Endothelial cell of umbilical vein (primary cell): ENCODE data around the gene SLF1. TPM values are rescaled to one million over a fixed set of nuclear protein-coding genes. Genes with fewer than 3 reads are reported as not detected.

ENCODE experiments used
- BruUV-seq: library from RNA; stranded (reverse); fragments of 400-500 nt; replicated peaks from 2 replicates; lab custom pipeline; 2021; lab: Mats Ljungman, UMichigan
- CTCF ChIA-PET: fragments of 300-600, 350-600 bp; sonication (Branson Sonifier 250); formaldehyde crosslinking; loops from one replicate; lab custom pipeline; 2021; ENCODE audit warnings: antibody characterized with exemption, inconsistent platforms; lab: Charles Lee
- POLR2A ChIA-PET: fragments of 300-600, 350-600 bp; sonication (Branson Sonifier 250); formaldehyde crosslinking; loops from one replicate; lab custom pipeline; 2021; ENCODE audit warnings: antibody characterized with exemption, inconsistent platforms; lab: Charles Lee
- DNase-seq: peaks from one replicate; pipeline ENCODE4 v3.0.0-alpha.2; 2011; ENCODE audit warnings: low read depth, low spot score
- FAIRE-seq: peaks from 2 replicates; lab custom pipeline; 2011; peaks lifted over from hg19 to GRCh38; lab: Jason Lieb, UNC
- H2AFZ ChIP-seq: 2 replicates; pipeline ENCODE4 v1.6.0; 2012; ENCODE audit warnings: low read depth, low read length, control low read depth, inconsistent platforms
- H3K27ac ChIP-seq: 2 replicates; pipeline ENCODE4 v1.5.1; 2011; ENCODE audit warnings: low read depth, mild to moderate bottlenecking, control low read depth, low read length, moderate library complexity; ENCODE audit not compliant: insufficient read depth
- H3K27me3 ChIP-seq, 2 experiments: 2 replicates each; pipeline versions ENCODE4 v1.6.0 to v1.6.1; 2011; ENCODE audit warnings: low read length in 2 of 2, mixed read lengths in 1 of 2; ENCODE audit not compliant: control insufficient read depth in 2 of 2, insufficient read depth in 2 of 2
- H3K36me3 ChIP-seq, 2 experiments: 2 replicates in 1 of 2; 3 replicates in 1 of 2; pipeline ENCODE4 v1.5.1; 2011; ENCODE audit warnings: low read length in 2 of 2, mild to moderate bottlenecking in 1 of 2, moderate library complexity in 1 of 2; ENCODE audit not compliant: control insufficient read depth in 2 of 2, insufficient read depth in 2 of 2; ENCODE audit errors: extremely low read depth in 1 of 2
- H3K4me1 ChIP-seq: 3 replicates; pipeline ENCODE4 v1.5.1; 2011; ENCODE audit warnings: mild to moderate bottlenecking, low read length; ENCODE audit not compliant: control insufficient read depth, insufficient read depth; ENCODE audit errors: extremely low read depth
- H3K4me2 ChIP-seq: 2 replicates; pipeline ENCODE4 v1.6.1; 2011; ENCODE audit warnings: low read length, control low read depth, mixed read lengths; ENCODE audit not compliant: insufficient read depth
- H3K4me3 ChIP-seq, 3 experiments: fragments of 200-600 bp in 1 of 3; sonication (generic), shearing (Covaris generic) in 1 of 3; replicated peaks in 1 of 3; 2 replicates each; pipeline ENCODE4 v1.5.1; 2011 to 2016; ENCODE audit warnings: control low read depth in 3 of 3, low read length in 3 of 3, mild to moderate bottlenecking in 2 of 3, inconsistent platforms in 1 of 3, low read depth in 1 of 3, moderate library complexity in 1 of 3; ENCODE audit not compliant: insufficient read depth in 1 of 3
- H3K79me2 ChIP-seq: 2 replicates; pipeline ENCODE4 v1.6.0; 2012; ENCODE audit warnings: low read length, inconsistent platforms; ENCODE audit not compliant: control insufficient read depth, insufficient read depth
- H3K9ac ChIP-seq: replicated peaks from 2 replicates; pipeline ENCODE3; 2011; ENCODE audit warnings: low read length, control low read depth; ENCODE audit not compliant: insufficient read depth; ENCODE audit errors: extremely low read depth
- H3K9me1 ChIP-seq: replicated peaks from 3 replicates; pipeline ENCODE4 v1.6.0; 2011; ENCODE audit warnings: mild to moderate bottlenecking, low read length; ENCODE audit not compliant: control insufficient read depth, insufficient read depth; ENCODE audit errors: extremely low read depth
- H3K9me3 ChIP-seq: replicated peaks from 2 replicates; pipeline ENCODE4 v1.5.1; 2012; ENCODE audit warnings: low read length, inconsistent platforms; ENCODE audit not compliant: control insufficient read depth, insufficient read depth
- H4K20me1 ChIP-seq: replicated peaks from 2 replicates; pipeline ENCODE3; 2011; ENCODE audit warnings: mild to moderate bottlenecking, low read length; ENCODE audit not compliant: control insufficient read depth, insufficient read depth; ENCODE audit errors: extremely low read depth
- CTCF ChIP-seq, 2 donors: IDR thresholded peaks; 1 replicate in 1 of 2; 2 replicates in 1 of 2; pipeline ENCODE4 v1.5.1; 2011; ENCODE audit warnings: low read length in 2 of 2, mild to moderate bottlenecking in 2 of 2, moderate library complexity in 2 of 2, control low read depth in 1 of 2, inconsistent platforms in 1 of 2, low read depth in 1 of 2; ENCODE audit not compliant: insufficient read depth in 1 of 2; ENCODE audit errors: extremely low read depth in 1 of 2
- EZH2 ChIP-seq: IDR thresholded peaks from 2 replicates; pipeline ENCODE4 v1.6.1; 2012; ENCODE audit warnings: borderline replicate concordance, low read depth, mild to moderate bottlenecking, moderate library complexity, low read length, inconsistent platforms; ENCODE audit not compliant: severe bottlenecking
- FOS ChIP-seq: IDR thresholded peaks from 2 replicates; pipeline ENCODE4 v1.6.1; 2011; ENCODE audit warnings: mild to moderate bottlenecking, low read length, moderate library complexity, borderline replicate concordance; ENCODE audit not compliant: insufficient read depth
- GATA2 ChIP-seq: IDR thresholded peaks from 2 replicates; pipeline ENCODE4 v1.7.0; 2011; ENCODE audit warnings: low read depth, mild to moderate bottlenecking, moderate library complexity, mixed read lengths, low read length; ENCODE audit not compliant: insufficient read length, insufficient read depth
- JUN ChIP-seq: IDR thresholded peaks from 2 replicates; pipeline ENCODE4 v1.6.1; 2011; ENCODE audit warnings: borderline replicate concordance, low read depth; ENCODE audit not compliant: insufficient read length, insufficient read depth
- MAX ChIP-seq: IDR thresholded peaks from 2 replicates; pipeline ENCODE4 v1.6.1; 2011; ENCODE audit not compliant: insufficient read depth, insufficient read length
- MYC ChIP-seq: IDR thresholded peaks from one replicate; pipeline ENCODE4 v1.6.1; 2011; ENCODE audit warnings: mild to moderate bottlenecking, low read depth, low read length
- POLR2A ChIP-seq: IDR thresholded peaks from 2 replicates; pipeline ENCODE4 v1.6.1; 2012; ENCODE audit warnings: low read depth, mild to moderate bottlenecking, control low read depth, low read length
- POLR2AphosphoS5 ChIP-seq: IDR thresholded peaks from 2 replicates; pipeline ENCODE4 v1.6.1; 2012; ENCODE audit warnings: low read depth, mild to moderate bottlenecking, control low read depth, low read length, moderate library complexity; ENCODE audit not compliant: insufficient read depth
- dilution Hi-C: fragments of 300-500 bp; cut with MboI; formaldehyde crosslinking; loops from one replicate; pipeline ENCODE4 v1.15.0; 2019; ENCODE audit warnings: low sequenced_read_pairs; ENCODE audit not compliant: extremely low pct_ligation_motif_present
- intact Hi-C: fragments of 100-400 bp; cut with micrococcal nuclease; formaldehyde crosslinking; loops from one replicate; pipeline ENCODE4 v1.10.0; 2022
- polyA plus RNA-seq, 4 experiments: library from polyadenylated mRNA; depleted of rRNA in 3 of 4; stranded (reverse) in 3 of 4; unstranded in 1 of 4; fragments of >200 nt; gene quantifications; 2 replicates each; pipeline versions ENCODE4 v1.2.1 to v1.2.3, GENCODE V29; 2011 to 2012; ENCODE audit warnings: missing spikeins in 1 of 4
- total RNA-seq: library from RNA; stranded (reverse); gene quantifications from 2 replicates; pipeline ENCODE4 v1.2.3, GENCODE V29; 2021

SLF1 gene
- total and polyA plus RNA-seq, 2 donors (not counting 3 experiments of a cell fraction or from before 2014, with no cell fraction given): 1.4 to 8.5 TPM

GRCh38 chr5:94646758-94647157 is 28.3 kb downstream of the SLF1 start:
- dilution Hi-C loops: no loop called here
- no TSS peak for BruUV-seq

More at GRCh38 chr5:94646758-94647157, 28.3 kb downstream of the SLF1 start:
- H4K20me1 ChIP-seq: no peaks in the 10 kb centered on the region
- H3K27ac ChIP-seq: no peak overlapping the region
- H3K4me1 ChIP-seq: no peaks in the 10 kb centered on the region
- H3K4me2 ChIP-seq: no peak overlapping the region
- DNase-seq (no peak), FAIRE-seq (no peak)
- intact Hi-C loops: no loop called here
- no peaks in the 10 kb centered on the region for H3K9me1 ChIP-seq
- no peaks in the 10 kb centered on the region for H3K79me2 ChIP-seq
- no peak overlapping the region for H3K9ac ChIP-seq
- no peaks in the 10 kb centered on the region for H3K36me3 ChIP-seq
- no peaks in the 10 kb centered on the region for H3K27me3 ChIP-seq
- no peak overlapping the region for H3K4me3 ChIP-seq
- POLR2A ChIA-PET: no interaction called here
- H3K9me3 ChIP-seq: no peaks in the 10 kb centered on the region
- CTCF ChIA-PET: no interaction called here
- TF ChIP-seq CTCF (IDR thresholded peaks at IDR 0.05; ENCODE audit: extremely low read depth in 1 of 2, insufficient read depth in 1 of 2, low read depth in 1 of 2, low read length in 2 of 2) (no peak), GATA2 (no peak), POLR2AphosphoS5 (no peak), MAX (no peak), POLR2A (no peak), JUN (no peak), FOS (no peak), MYC (no peak), EZH2 (no peak)
- H2AFZ ChIP-seq: no peak overlapping the region
